ENCODE data around the gene SOX15.
A peak's percentile ranks its signal among the peaks of the same experiment; 100 is the strongest.

DNA sequence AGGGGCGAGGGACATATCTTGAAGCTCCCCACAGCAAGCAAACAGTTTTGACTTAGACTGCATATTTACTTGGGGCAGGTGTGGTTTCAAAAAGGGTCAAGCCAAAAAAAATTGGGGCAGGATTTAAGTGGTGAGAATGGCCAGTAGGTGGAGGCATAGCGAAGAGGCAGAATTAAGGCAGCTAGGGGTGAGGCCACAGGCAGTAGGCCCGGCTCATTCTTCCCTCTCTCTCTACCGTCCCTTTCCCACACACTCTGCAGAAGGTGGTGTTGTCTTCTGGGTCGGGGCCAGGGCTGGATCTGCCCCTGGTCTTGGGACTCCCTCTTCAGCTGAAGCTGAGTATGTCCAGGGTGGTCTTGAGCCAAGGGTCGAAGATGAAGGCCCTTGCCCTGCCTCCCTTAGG is 42.6 kb upstream of the SOX15 start:
- TF ChIP-seq, protein P1, sequence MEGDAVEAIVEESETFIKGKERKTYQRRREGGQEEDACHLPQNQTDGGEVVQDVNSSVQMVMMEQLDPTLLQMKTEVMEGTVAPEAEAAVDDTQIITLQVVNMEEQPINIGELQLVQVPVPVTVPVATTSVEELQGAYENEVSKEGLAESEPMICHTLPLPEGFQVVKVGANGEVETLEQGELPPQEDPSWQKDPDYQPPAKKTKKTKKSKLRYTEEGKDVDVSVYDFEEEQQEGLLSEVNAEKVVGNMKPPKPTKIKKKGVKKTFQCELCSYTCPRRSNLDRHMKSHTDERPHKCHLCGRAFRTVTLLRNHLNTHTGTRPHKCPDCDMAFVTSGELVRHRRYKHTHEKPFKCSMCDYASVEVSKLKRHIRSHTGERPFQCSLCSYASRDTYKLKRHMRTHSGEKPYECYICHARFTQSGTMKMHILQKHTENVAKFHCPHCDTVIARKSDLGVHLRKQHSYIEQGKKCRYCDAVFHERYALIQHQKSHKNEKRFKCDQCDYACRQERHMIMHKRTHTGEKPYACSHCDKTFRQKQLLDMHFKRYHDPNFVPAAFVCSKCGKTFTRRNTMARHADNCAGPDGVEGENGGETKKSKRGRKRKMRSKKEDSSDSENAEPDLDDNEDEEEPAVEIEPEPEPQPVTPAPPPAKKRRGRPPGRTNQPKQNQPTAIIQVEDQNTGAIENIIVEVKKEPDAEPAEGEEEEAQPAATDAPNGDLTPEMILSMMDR (conservative IDR thresholded peaks at IDR 0.05; ENCODE audit: low read length), result peak; percentile 67
- no peak for TF ChIP-seq EZH2phosphoT487 (IDR thresholded peaks at IDR 0.05; ENCODE audit: borderline replicate concordance)
